ENCODE results near the gene CACNA1I. TPM values are rescaled to one million over a fixed set of nuclear protein-coding genes. Genes with fewer than 3 reads are reported as not detected.

Gene CACNA1I
- total and polyA plus RNA-seq, 7 donors, result 0.01 to 0.14 (median 0.04) TPM; not detected in 2

DNA sequence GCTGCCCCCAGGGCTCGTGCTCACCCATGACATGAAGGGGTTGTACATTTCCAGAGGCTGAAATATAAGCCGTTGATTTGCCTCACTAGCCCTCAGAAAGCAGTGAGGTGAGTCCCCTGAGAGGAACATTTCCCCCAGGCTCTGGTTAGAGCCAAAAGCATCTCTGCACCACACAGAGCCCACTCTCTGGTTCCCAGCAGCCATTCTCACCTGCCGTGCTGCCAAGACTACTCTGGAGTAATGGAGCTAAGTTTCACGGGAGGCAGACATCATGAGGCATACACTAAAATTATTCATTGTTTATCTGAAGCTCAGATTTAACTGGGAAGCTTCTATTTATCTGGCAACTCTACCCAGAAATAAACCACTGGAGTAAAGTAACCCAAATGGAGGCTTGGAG, 40.8 kb downstream of the CACNA1I start:
- no peaks in the 10 kb centered on the region for H3K9me3 ChIP-seq
- H3K4me3 ChIP-seq, result no peak overlapping the region
- no peaks in the 10 kb centered on the region for H3K4me1 ChIP-seq
- DNase-seq, result no peak
- WGBS, 3 donors, result 73 to 76% (median 74%) methylated on average over 4 of the region's 4 CpGs
- no peak for ATAC-seq
- H3K36me3 ChIP-seq (ENCODE audit: insufficient read depth in 1 of 2, low read depth in 1 of 2), result no peaks in the 10 kb centered on the region
- H3K27ac ChIP-seq, result no peak overlapping the region
- intact Hi-C loops (cut with DNase I), result no loop called here
- TF ChIP-seq, protein P1, sequence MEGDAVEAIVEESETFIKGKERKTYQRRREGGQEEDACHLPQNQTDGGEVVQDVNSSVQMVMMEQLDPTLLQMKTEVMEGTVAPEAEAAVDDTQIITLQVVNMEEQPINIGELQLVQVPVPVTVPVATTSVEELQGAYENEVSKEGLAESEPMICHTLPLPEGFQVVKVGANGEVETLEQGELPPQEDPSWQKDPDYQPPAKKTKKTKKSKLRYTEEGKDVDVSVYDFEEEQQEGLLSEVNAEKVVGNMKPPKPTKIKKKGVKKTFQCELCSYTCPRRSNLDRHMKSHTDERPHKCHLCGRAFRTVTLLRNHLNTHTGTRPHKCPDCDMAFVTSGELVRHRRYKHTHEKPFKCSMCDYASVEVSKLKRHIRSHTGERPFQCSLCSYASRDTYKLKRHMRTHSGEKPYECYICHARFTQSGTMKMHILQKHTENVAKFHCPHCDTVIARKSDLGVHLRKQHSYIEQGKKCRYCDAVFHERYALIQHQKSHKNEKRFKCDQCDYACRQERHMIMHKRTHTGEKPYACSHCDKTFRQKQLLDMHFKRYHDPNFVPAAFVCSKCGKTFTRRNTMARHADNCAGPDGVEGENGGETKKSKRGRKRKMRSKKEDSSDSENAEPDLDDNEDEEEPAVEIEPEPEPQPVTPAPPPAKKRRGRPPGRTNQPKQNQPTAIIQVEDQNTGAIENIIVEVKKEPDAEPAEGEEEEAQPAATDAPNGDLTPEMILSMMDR (IDR thresholded peaks at IDR 0.05), result no peak
- H3K27me3 ChIP-seq (ENCODE audit: insufficient read depth in 3 of 3, low read length in 2 of 3), result peaks cover 0 to 47% (median 13%) of the 10 kb centered on the region in 3 donors

- Histone ChIP-seq H3K27ac (no peak overlapping the region), H3K27me3 (ENCODE audit: insufficient read depth in 3 of 3, low read length in 2 of 3) (peaks cover 0 to 48% (median 16%) of the 10 kb centered on the region in 3 donors), H3K36me3 (ENCODE audit: insufficient read depth in 1 of 2, low read depth in 1 of 2) (no peaks in the 10 kb centered on the region), H3K9me3 (no peaks in the 10 kb centered on the region), H3K4me3 (no peak overlapping the region), H3K4me1 (no peaks in the 10 kb centered on the region)
- whole genome bisulfite sequencing, 3 donors, result 50 to 63% (median 60%) methylated on average over 7 of the region's 7 CpGs
- ATAC-seq (no peak), DNase-seq (no peak)
- TF ChIP-seq, protein P1 (IDR thresholded peaks at IDR 0.05), result no peak
- intact Hi-C loops (cut with DNase I), result no loop called here
Observed at GRCh38 chr22:39612811-39613548, 42.4 kb downstream of the CACNA1I start.

GRCh38 chr22:39613549-39613921, 43.0 kb downstream of the CACNA1I start:
- DNase-seq (no peak), ATAC-seq (no peak)
- Histone ChIP-seq H3K27me3 (ENCODE audit: insufficient read depth in 3 of 3, low read length in 2 of 3) (peaks cover 0 to 46% (median 19%) of the 10 kb centered on the region in 3 donors), H3K9me3 (no peaks in the 10 kb centered on the region), H3K36me3 (ENCODE audit: insufficient read depth in 1 of 2, low read depth in 1 of 2) (no peaks in the 10 kb centered on the region), H3K4me1 (no peaks in the 10 kb centered on the region), H3K4me3 (no peak overlapping the region), H3K27ac (no peak overlapping the region)
- TF ChIP-seq, protein P1 (IDR thresholded peaks at IDR 0.05), result no peak
- WGBS, 3 donors, result 89 to 93% (median 92%) methylated on average over 10 of the region's 10 CpGs
- intact Hi-C loops (cut with DNase I), result no loop called here

- intact Hi-C loops (cut with DNase I), result no loop called here
- Histone ChIP-seq H3K27ac (no peak overlapping the region), H3K4me3 (no peak overlapping the region), H3K36me3 (ENCODE audit: insufficient read depth in 1 of 2, low read depth in 1 of 2) (no peaks in the 10 kb centered on the region), H3K4me1 (no peaks in the 10 kb centered on the region), H3K9me3 (no peaks in the 10 kb centered on the region), H3K27me3 (ENCODE audit: insufficient read depth in 3 of 3, low read length in 2 of 3) (peaks cover 0 to 47% (median 25%) of the 10 kb centered on the region in 3 donors)
- DNase-seq, result no peak
- no peak for ATAC-seq
- TF ChIP-seq, protein P1 (IDR thresholded peaks at IDR 0.05), result no peak
- WGBS, 3 donors, result 52 to 60% (median 58%) methylated on average over 4 of the region's 4 CpGs
Observed at GRCh38 chr22:39614442-39614841, 43.9 kb downstream of the CACNA1I start.

DNA sequence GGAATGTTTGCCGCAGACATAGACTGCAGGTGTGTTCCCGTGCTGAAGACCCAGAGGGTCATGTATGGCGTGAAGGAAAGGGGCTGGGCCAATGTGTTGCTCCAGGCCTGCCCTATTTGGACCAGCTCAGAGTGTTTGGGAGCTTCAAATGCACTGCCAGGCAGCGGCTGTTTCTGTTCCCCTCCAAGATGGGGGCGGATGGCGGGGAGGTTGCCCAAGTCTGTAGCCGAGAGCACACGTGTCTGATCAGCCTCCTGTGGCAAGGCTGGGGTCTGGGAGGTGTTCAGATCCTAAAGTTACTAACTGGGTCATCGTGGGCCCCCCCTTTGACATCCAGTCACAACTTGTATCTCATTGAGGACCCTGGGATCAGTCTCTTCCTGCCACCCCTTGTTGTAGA, 45.5 kb downstream of the CACNA1I start:
- Histone ChIP-seq H3K9me3 (no peaks in the 10 kb centered on the region), H3K27me3 (ENCODE audit: insufficient read depth in 3 of 3, low read length in 2 of 3) (peaks cover 0 to 42% (median 20%) of the 10 kb centered on the region in 3 donors), H3K4me1 (no peaks in the 10 kb centered on the region), H3K4me3 (no peak overlapping the region), H3K27ac (no peak overlapping the region), H3K36me3 (ENCODE audit: insufficient read depth in 1 of 2, low read depth in 1 of 2) (no peaks in the 10 kb centered on the region)
- ATAC-seq, result no peak
- intact Hi-C loops (cut with DNase I), result no loop called here
- TF ChIP-seq, protein P1 (IDR thresholded peaks at IDR 0.05), result no peak
- DNase-seq, result no peak
- WGBS, 3 donors, result 58 to 60% (median 60%) methylated on average over 9 of the region's 9 CpGs

Measured in psoas muscle (tissue), 8 donors.